ENCODE results near the gene THRAP3.

GRCh38 chr1:36258960-36259344 is 34.7 kb downstream of the THRAP3 start:
- TF ChIP-seq CTCF (IDR thresholded peaks at IDR 0.05) (no peak), ZFX (IDR thresholded peaks at IDR 0.05; ENCODE audit: borderline replicate concordance) (no peak)

Measured in 22Rv1 (cell line).